ENCODE results near the gene DAD1.

GRCh38 chr14:22532345-22533056, 56.5 kb downstream of the DAD1 start:
- TF ChIP-seq CTCF (optimal IDR thresholded peaks at IDR 0.05 in 1 of 3, IDR thresholded peaks at IDR 0.05 in 1 of 3, conservative IDR thresholded peaks at IDR 0.05 in 1 of 3; ENCODE audit: extremely low read depth in 1 of 3, insufficient read depth in 2 of 3, low read length in 3 of 3) (no peak), EZH2 (IDR thresholded peaks at IDR 0.05; ENCODE audit: low read length) (no peak)

All from keratinocyte (primary cell).